Measurements from ENCODE around the gene IGSF21.

Gene IGSF21

GRCh38 chr1:18343581-18343980, 236.0 kb downstream of the IGSF21 start:
- TF ChIP-seq ZFX (IDR thresholded peaks at IDR 0.05): no peak
- TF ChIP-seq CTCF (conservative IDR thresholded peaks at IDR 0.05): no peak

GRCh38 chr1:18344755-18345154, 237.2 kb downstream of the IGSF21 start:
- no peak overlapping the region for H3K27ac ChIP-seq
- no peak for TF ChIP-seq CTCF (conservative IDR thresholded peaks at IDR 0.05)

More at GRCh38 chr1:18343581-18343980, 236.0 kb downstream of the IGSF21 start:
- no peak overlapping the region for H3K27ac ChIP-seq

- no peak for TF ChIP-seq CTCF (conservative IDR thresholded peaks at IDR 0.05)
- TF ChIP-seq ZFX (IDR thresholded peaks at IDR 0.05): no peak
- H3K27ac ChIP-seq: no peak overlapping the region
Measured at GRCh38 chr1:18347559-18347958, 240.0 kb downstream of the IGSF21 start.

GRCh38 chr1:18348354-18348753, 240.8 kb downstream of the IGSF21 start:
- no peak for TF ChIP-seq ZFX (IDR thresholded peaks at IDR 0.05)
- no peak for TF ChIP-seq CTCF (conservative IDR thresholded peaks at IDR 0.05)
- H3K27ac ChIP-seq: no peak overlapping the region

GRCh38 chr1:18350747-18351146, 243.1 kb downstream of the IGSF21 start:
- no peak overlapping the region for H3K27ac ChIP-seq
- TF ChIP-seq ZFX (IDR thresholded peaks at IDR 0.05): no peak
- TF ChIP-seq CTCF (conservative IDR thresholded peaks at IDR 0.05): no peak

- no peak overlapping the region for H3K27ac ChIP-seq
- no peak for TF ChIP-seq ZFX (IDR thresholded peaks at IDR 0.05)
- no peak for TF ChIP-seq CTCF (conservative IDR thresholded peaks at IDR 0.05)
Measured at GRCh38 chr1:18351735-18352134, 244.1 kb downstream of the IGSF21 start.

GRCh38 chr1:18352636-18353265, 245.2 kb downstream of the IGSF21 start:
- no peak overlapping the region for H3K27ac ChIP-seq

More at GRCh38 chr1:18352636-18353265, 245.2 kb downstream of the IGSF21 start:
- TF ChIP-seq ZFX (IDR thresholded peaks at IDR 0.05) (no peak), CTCF (conservative IDR thresholded peaks at IDR 0.05) (no peak)
